ENCODE measurements around the gene MAP3K6. TPM values are rescaled to one million over a fixed set of nuclear protein-coding genes. Genes with fewer than 3 reads are reported as not detected.

Gene MAP3K6
- total and polyA plus RNA-seq, 2 of the 13 experiments (the other 11 are each of a cell fraction or from before 2014, with no cell fraction given) = 2.7 to 3.2 TPM

DNA sequence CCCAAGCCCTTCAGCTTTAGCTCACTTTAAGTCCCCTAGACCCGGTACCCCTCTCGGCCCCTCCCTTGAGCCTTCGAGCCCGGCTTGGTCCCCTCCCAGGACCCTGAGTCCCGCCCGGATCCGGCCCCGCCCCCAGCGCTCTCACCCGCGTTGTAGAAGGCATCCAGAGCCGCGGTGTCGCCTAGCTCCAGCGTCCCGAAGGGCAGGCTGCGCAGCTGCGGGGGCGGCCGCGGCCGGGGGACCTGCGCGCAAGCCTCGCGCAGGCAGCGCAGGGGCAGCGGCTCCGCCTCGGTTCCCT is 699 bp downstream of the MAP3K6 start (continued):
- TF ChIP-seq, protein P1, sequence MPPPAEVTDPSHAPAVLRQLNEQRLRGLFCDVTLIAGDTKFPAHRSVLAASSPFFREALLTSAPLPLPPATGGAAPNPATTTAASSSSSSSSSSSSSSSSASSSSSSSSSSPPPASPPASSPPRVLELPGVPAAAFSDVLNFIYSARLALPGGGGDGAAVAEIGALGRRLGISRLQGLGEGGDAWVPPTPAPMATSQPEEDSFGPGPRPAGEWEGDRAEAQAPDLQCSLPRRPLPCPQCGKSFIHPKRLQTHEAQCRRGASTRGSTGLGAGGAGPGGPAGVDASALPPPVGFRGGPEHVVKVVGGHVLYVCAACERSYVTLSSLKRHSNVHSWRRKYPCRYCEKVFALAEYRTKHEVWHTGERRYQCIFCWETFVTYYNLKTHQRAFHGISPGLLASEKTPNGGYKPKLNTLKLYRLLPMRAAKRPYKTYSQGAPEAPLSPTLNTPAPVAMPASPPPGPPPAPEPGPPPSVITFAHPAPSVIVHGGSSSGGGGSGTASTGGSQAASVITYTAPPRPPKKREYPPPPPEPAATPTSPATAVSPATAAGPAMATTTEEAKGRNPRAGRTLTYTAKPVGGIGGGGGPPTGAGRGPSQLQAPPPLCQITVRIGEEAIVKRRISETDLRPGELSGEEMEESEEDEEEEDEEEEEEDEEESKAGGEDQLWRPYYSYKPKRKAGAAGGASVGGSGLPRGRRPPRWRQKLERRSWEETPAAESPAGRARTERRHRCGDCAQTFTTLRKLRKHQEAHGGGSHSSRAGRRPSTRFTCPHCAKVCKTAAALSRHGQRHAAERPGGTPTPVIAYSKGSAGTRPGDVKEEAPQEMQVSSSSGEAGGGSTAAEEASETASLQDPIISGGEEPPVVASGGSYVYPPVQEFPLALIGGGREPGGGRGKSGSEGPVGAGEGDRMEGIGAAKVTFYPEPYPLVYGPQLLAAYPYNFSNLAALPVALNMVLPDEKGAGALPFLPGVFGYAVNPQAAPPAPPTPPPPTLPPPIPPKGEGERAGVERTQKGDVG (CRISPR knock-in tag; IDR thresholded peaks at IDR 0.05; ENCODE audit: borderline replicate concordance) = no peak
- TF ChIP-seq, protein P2, sequence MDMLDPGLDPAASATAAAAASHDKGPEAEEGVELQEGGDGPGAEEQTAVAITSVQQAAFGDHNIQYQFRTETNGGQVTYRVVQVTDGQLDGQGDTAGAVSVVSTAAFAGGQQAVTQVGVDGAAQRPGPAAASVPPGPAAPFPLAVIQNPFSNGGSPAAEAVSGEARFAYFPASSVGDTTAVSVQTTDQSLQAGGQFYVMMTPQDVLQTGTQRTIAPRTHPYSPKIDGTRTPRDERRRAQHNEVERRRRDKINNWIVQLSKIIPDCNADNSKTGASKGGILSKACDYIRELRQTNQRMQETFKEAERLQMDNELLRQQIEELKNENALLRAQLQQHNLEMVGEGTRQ (IDR thresholded peaks at IDR 0.05; ENCODE audit: low read depth, low read length) = no peak
- TF ChIP-seq, protein P2 (CRISPR knock-in tag; IDR thresholded peaks at IDR 0.05; ENCODE audit: borderline replicate concordance) = no peak
- TF ChIP-seq MAF1 (CRISPR knock-in tag; IDR thresholded peaks at IDR 0.05; ENCODE audit: borderline replicate concordance) = no peak
- no peak for TF ChIP-seq PCBP2 (optimal IDR thresholded peaks at IDR 0.05; ENCODE audit: low read depth, low read length, poor library complexity, severe bottlenecking)
- peak; percentile 17; the same call in 1 of the 2 replicates for TF ChIP-seq RBFOX2 (IDR thresholded peaks at IDR 0.05; ENCODE audit: low read depth, low read length)
- TF ChIP-seq, protein P3, sequence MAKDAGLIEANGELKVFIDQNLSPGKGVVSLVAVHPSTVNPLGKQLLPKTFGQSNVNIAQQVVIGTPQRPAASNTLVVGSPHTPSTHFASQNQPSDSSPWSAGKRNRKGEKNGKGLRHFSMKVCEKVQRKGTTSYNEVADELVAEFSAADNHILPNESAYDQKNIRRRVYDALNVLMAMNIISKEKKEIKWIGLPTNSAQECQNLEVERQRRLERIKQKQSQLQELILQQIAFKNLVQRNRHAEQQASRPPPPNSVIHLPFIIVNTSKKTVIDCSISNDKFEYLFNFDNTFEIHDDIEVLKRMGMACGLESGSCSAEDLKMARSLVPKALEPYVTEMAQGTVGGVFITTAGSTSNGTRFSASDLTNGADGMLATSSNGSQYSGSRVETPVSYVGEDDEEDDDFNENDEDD (CRISPR knock-in tag; IDR thresholded peaks at IDR 0.05; ENCODE audit: borderline replicate concordance) = no peak
- no peak for TF ChIP-seq NR2F1 (CRISPR knock-in tag; IDR thresholded peaks at IDR 0.05)
- no peak for TF ChIP-seq PRPF4 (IDR thresholded peaks at IDR 0.05; ENCODE audit: low read depth, low read length, poor library complexity, severe bottlenecking)
- TF ChIP-seq HDAC2 (CRISPR knock-in tag; IDR thresholded peaks at IDR 0.05) = no peak
- TF ChIP-seq KDM4B (CRISPR knock-in tag; IDR thresholded peaks at IDR 0.05) = no peak
- no peak for TF ChIP-seq JDP2 (CRISPR knock-in tag; IDR thresholded peaks at IDR 0.05; ENCODE audit: borderline replicate concordance)
- TF ChIP-seq KDM5A (IDR thresholded peaks at IDR 0.05; ENCODE audit: borderline replicate concordance, low read length) = no peak
- 0 out of 2 replicates have a peak, but pooled peaks have one; percentile 23 for TF ChIP-seq PHF8 (CRISPR knock-in tag; IDR thresholded peaks at IDR 0.05)
- no peak for TF ChIP-seq SETDB1 (CRISPR knock-in tag; IDR thresholded peaks at IDR 0.05; ENCODE audit: borderline replicate concordance)
